Fibroblast of peridontal ligament (primary cell): ENCODE measurements around the gene TPPP.
"Not testable (repeated sequence)": the region's sequence is repeated elsewhere in the genome, so short reads cannot be mapped to it uniquely, and the experiment has no call there.

Source experiments
- DNase-seq: peaks from one replicate; pipeline ENCODE4 v3.0.0-alpha.2; 2010; ENCODE audit errors: extremely low read depth

The TPPP gene

GRCh38 chr5:694042-694431 lies 885 bp upstream of the TPPP start:
- not testable (repeated sequence) for DNase-seq

- not testable (repeated sequence) for DNase-seq
These were observed 567 bp downstream of the TPPP start for GRCh38 chr5:692529-693041.

- DNase-seq = no peak
These were observed 1.2 kb downstream of the TPPP start for GRCh38 chr5:691817-692528.

- DNase-seq = not testable (repeated sequence)
These were observed 2.1 kb downstream of the TPPP start for GRCh38 chr5:691049-691448.

- not testable (repeated sequence) for DNase-seq
These were observed 2.9 kb downstream of the TPPP start for GRCh38 chr5:690293-690692.

- DNase-seq = not testable (repeated sequence)
These were observed 4.7 kb downstream of the TPPP start for GRCh38 chr5:688348-689010.

- DNase-seq = not testable (repeated sequence)
These were observed 6.2 kb downstream of the TPPP start for GRCh38 chr5:686936-687335.

GRCh38 chr5:686172-686523 lies 7.0 kb downstream of the TPPP start:
- not testable (repeated sequence) for DNase-seq

GRCh38 chr5:685262-686171 lies 7.6 kb downstream of the TPPP start:
- no peak for DNase-seq

- no peak for DNase-seq
These were observed 8.4 kb downstream of the TPPP start for GRCh38 chr5:684751-685216.

GRCh38 chr5:683551-684481 lies 9.3 kb downstream of the TPPP start:
- no peak for DNase-seq

GRCh38 chr5:682651-683358 lies 10.3 kb downstream of the TPPP start:
- DNase-seq = not testable (repeated sequence)

- DNase-seq = not testable (repeated sequence)
These were observed 10.9 kb downstream of the TPPP start for GRCh38 chr5:682216-682615.

GRCh38 chr5:681317-682191 lies 11.6 kb downstream of the TPPP start:
- DNase-seq = not testable (repeated sequence)

- not testable (repeated sequence) for DNase-seq
These were observed 12.3 kb downstream of the TPPP start for GRCh38 chr5:680836-681235.

GRCh38 chr5:680118-680795 lies 12.9 kb downstream of the TPPP start:
- not testable (repeated sequence) for DNase-seq

- not testable (repeated sequence) for DNase-seq
These were observed 13.8 kb downstream of the TPPP start for GRCh38 chr5:679166-679895.

GRCh38 chr5:678521-678920 lies 14.6 kb downstream of the TPPP start:
- not testable (repeated sequence) for DNase-seq
